ENCODE data around the gene GFER. TPM values are rescaled to one million over a fixed set of nuclear protein-coding genes. Genes with fewer than 3 reads are reported as not detected.
A peak's percentile ranks its signal among the peaks of the same experiment; 100 is the strongest.

GFER gene
- total RNA-seq, 1 experiment from 2014 or later, result 31.8 TPM

- Histone ChIP-seq H3K4me3 (no peak overlapping the region), H3K9me3 (replicated peaks) (no peaks in the 10 kb centered on the region), H3K27ac (no peak overlapping the region), H3K27me3 (replicated peaks) (no peaks in the 10 kb centered on the region), H3K4me1 (replicated peaks) (peaks cover 27% of the 10 kb centered on the region), H3K36me3 (peaks cover 81% of the 10 kb centered on the region)
- DNase-seq (ENCODE audit: low read depth in 1 of 2, low spot score in 2 of 2), result no peak
Observed at GRCh38 chr16:1998852-1999801, 15.1 kb downstream of the GFER start.

- Histone ChIP-seq H3K4me1 (replicated peaks) (peaks cover 30% of the 10 kb centered on the region), H3K9me3 (replicated peaks) (no peaks in the 10 kb centered on the region), H3K27ac (no peak overlapping the region), H3K4me3 (no peak overlapping the region), H3K36me3 (peaks cover 85% of the 10 kb centered on the region), H3K27me3 (replicated peaks) (no peaks in the 10 kb centered on the region)
- DNase-seq (ENCODE audit: low read depth in 1 of 2, low spot score in 2 of 2), result no peak
Observed at GRCh38 chr16:1999866-2000514, 16.0 kb downstream of the GFER start.

GRCh38 chr16:2001035-2001434 lies 17.0 kb downstream of the GFER start:
- H3K4me3 ChIP-seq, result no peak overlapping the region
- H3K27ac ChIP-seq, result no peak overlapping the region
- H3K36me3 ChIP-seq, result peaks cover 90% of the 10 kb centered on the region
- DNase-seq (ENCODE audit: low read depth in 1 of 2, low spot score in 2 of 2), result no peak
- peaks cover 30% of the 10 kb centered on the region for H3K4me1 ChIP-seq (replicated peaks)
- no peaks in the 10 kb centered on the region for H3K9me3 ChIP-seq (replicated peaks)
- H3K27me3 ChIP-seq (replicated peaks), result no peaks in the 10 kb centered on the region

GRCh38 chr16:2001456-2002355 lies 17.7 kb downstream of the GFER start:
- Histone ChIP-seq H3K9me3 (replicated peaks) (no peaks in the 10 kb centered on the region), H3K27ac (no peak overlapping the region), H3K4me3 (no peak overlapping the region), H3K27me3 (replicated peaks) (no peaks in the 10 kb centered on the region), H3K4me1 (replicated peaks) (peaks cover 25% of the 10 kb centered on the region), H3K36me3 (peaks cover 88% of the 10 kb centered on the region)
- no peak for DNase-seq (ENCODE audit: low read depth in 1 of 2, low spot score in 2 of 2)

- no peaks in the 10 kb centered on the region for H3K9me3 ChIP-seq (replicated peaks)
- no peaks in the 10 kb centered on the region for H3K27me3 ChIP-seq (replicated peaks)
- no peak for DNase-seq (ENCODE audit: low read depth in 1 of 2, low spot score in 2 of 2)
- peaks cover 21% of the 10 kb centered on the region for H3K4me1 ChIP-seq (replicated peaks)
- peaks cover 88% of the 10 kb centered on the region for H3K36me3 ChIP-seq
- H3K27ac ChIP-seq, result no peak overlapping the region
- no peak overlapping the region for H3K4me3 ChIP-seq
Observed at GRCh38 chr16:2002406-2003230, 18.6 kb downstream of the GFER start.

GRCh38 chr16:2003231-2003826 lies 19.3 kb downstream of the GFER start:
- Histone ChIP-seq H3K9me3 (replicated peaks) (no peaks in the 10 kb centered on the region), H3K36me3 (peaks cover 90% of the 10 kb centered on the region)
- DNase-seq (ENCODE audit: low read depth in 1 of 2, low spot score in 2 of 2), result no peak

GRCh38 chr16:2003827-2004641 lies 20.0 kb downstream of the GFER start:
- H3K9me3 ChIP-seq (replicated peaks), result peaks cover under 1% of the 10 kb centered on the region; the same call in 1 of the 2 replicates
- H3K4me1 ChIP-seq (replicated peaks), result peaks cover 25% of the 10 kb centered on the region
- no peaks in the 10 kb centered on the region for H3K27me3 ChIP-seq (replicated peaks)
- H3K27ac ChIP-seq, result no peak overlapping the region
- H3K4me3 ChIP-seq, result no peak overlapping the region
- peaks cover 90% of the 10 kb centered on the region for H3K36me3 ChIP-seq
- peak; percentile 75 to 96 for DNase-seq (ENCODE audit: low read depth in 1 of 2, low spot score in 2 of 2)

More at GRCh38 chr16:2003231-2003826, 19.3 kb downstream of the GFER start:
- Histone ChIP-seq H3K27ac (no peak overlapping the region), H3K4me3 (no peak overlapping the region), H3K27me3 (replicated peaks) (no peaks in the 10 kb centered on the region), H3K4me1 (replicated peaks) (peaks cover 22% of the 10 kb centered on the region)

GRCh38 chr16:2004795-2005517 lies 21.0 kb downstream of the GFER start:
- Histone ChIP-seq H3K9me3 (replicated peaks) (peaks cover 4% of the 10 kb centered on the region; the same call in 1 of the 2 replicates), H3K4me1 (replicated peaks) (peaks cover 31% of the 10 kb centered on the region), H3K4me3 (no peak overlapping the region), H3K27me3 (replicated peaks) (no peaks in the 10 kb centered on the region), H3K36me3 (peaks cover 86% of the 10 kb centered on the region), H3K27ac (no peak overlapping the region)
- no peak for DNase-seq (ENCODE audit: low read depth in 1 of 2, low spot score in 2 of 2)

GRCh38 chr16:2005646-2006045 lies 21.7 kb downstream of the GFER start:
- Histone ChIP-seq H3K27me3 (replicated peaks) (no peaks in the 10 kb centered on the region), H3K27ac (no peak overlapping the region), H3K4me3 (no peak overlapping the region), H3K4me1 (replicated peaks) (peaks cover 38% of the 10 kb centered on the region), H3K36me3 (peaks cover 79% of the 10 kb centered on the region), H3K9me3 (replicated peaks) (peaks cover 4% of the 10 kb centered on the region; the same call in 1 of the 2 replicates)
- no peak for DNase-seq (ENCODE audit: low read depth in 1 of 2, low spot score in 2 of 2)

GRCh38 chr16:2006317-2006716 lies 22.3 kb downstream of the GFER start:
- DNase-seq (ENCODE audit: low read depth in 1 of 2, low spot score in 2 of 2), result no peak
- Histone ChIP-seq H3K27me3 (replicated peaks) (no peaks in the 10 kb centered on the region), H3K9me3 (replicated peaks) (peaks cover 4% of the 10 kb centered on the region; the same call in 1 of the 2 replicates), H3K4me3 (no peak overlapping the region), H3K36me3 (peaks cover 72% of the 10 kb centered on the region), H3K27ac (no peak overlapping the region), H3K4me1 (replicated peaks) (peaks cover 39% of the 10 kb centered on the region)

- Histone ChIP-seq H3K27ac (no peak overlapping the region), H3K4me3 (no peak overlapping the region), H3K4me1 (replicated peaks) (peaks cover 39% of the 10 kb centered on the region)
Observed at GRCh38 chr16:2007081-2007836, 23.3 kb downstream of the GFER start.

More at GRCh38 chr16:2007081-2007836, 23.3 kb downstream of the GFER start:
- no peak for DNase-seq (ENCODE audit: low read depth in 1 of 2, low spot score in 2 of 2)
- H3K9me3 ChIP-seq (replicated peaks), result peaks cover 4% of the 10 kb centered on the region; the same call in 1 of the 2 replicates
- H3K27me3 ChIP-seq (replicated peaks), result no peaks in the 10 kb centered on the region
- H3K36me3 ChIP-seq, result peaks cover 63% of the 10 kb centered on the region

Measured in SJSA1 (cell line).